Testis (tissue), 2 donors: ENCODE measurements around the gene PRRT2.
"Not testable (repeated sequence)": the region's sequence is repeated elsewhere in the genome, so short reads cannot be mapped to it uniquely, and the experiment has no call there.

Experiments
- CTCF ChIP-seq, 3 experiments: fragments of 450-650 bp in 2 of 3; fragments of 200-600 bp in 1 of 3; sonication (generic) in 1 of 3; IDR thresholded peaks; one replicate each; pipeline ENCODE4 v1.5.1; 2016 to 2019; ENCODE audit warnings: antibody characterized with exemption in 3 of 3, mild to moderate bottlenecking in 2 of 3, moderate library complexity in 1 of 3
- POLR2A ChIP-seq: fragments of 450-650 bp; IDR thresholded peaks from one replicate; pipeline ENCODE4 v1.6.1; 2017; ENCODE audit warnings: antibody characterized with exemption, mild to moderate bottlenecking, moderate library complexity

GRCh38 chr16:29772330-29772729 lies 39.7 kb upstream of the PRRT2 start:
- not testable (repeated sequence) for TF ChIP-seq CTCF (IDR thresholded peaks at IDR 0.05); POLR2A
